ENCODE results near the gene SLCO3A1.

GRCh38 chr15:91942720-91943394 lies 89.3 kb downstream of the SLCO3A1 start:
- TF ChIP-seq CTCF (conservative IDR thresholded peaks at IDR 0.05 in 1 of 2, IDR thresholded peaks at IDR 0.05 in 1 of 2; ENCODE audit: low read depth in 1 of 2, low read length in 2 of 2) (no peak), EZH2 (IDR thresholded peaks at IDR 0.05; ENCODE audit: low read length, missing control alignments) (no peak)
